Measurements from ENCODE around the gene FRMPD4. TPM values are rescaled to one million over a fixed set of nuclear protein-coding genes. Genes with fewer than 3 reads are reported as not detected.

The FRMPD4 gene
- total and polyA plus RNA-seq, 2 donors (not counting 3 experiments of a cell fraction or from before 2014, with no cell fraction given): not detected

DNA sequence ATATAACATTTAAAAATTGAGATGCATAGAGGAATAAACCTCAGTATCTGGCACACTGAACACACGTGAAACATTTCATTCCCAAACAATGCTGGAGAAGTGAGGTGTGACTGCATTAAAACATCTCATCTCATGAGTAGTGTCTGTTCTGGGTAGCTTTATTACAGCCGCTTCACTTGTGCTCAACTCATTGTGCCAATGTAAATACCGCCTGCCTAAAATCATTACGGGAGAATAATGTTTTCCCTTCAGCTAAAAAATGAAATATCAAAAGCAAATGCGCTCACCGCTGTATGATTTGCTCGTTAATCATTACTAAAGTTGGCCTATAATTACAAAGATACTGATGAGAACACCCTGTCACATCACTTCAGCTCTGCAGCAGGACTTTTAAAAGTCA, 542.8 kb downstream of the FRMPD4 start:
- no peaks in the 10 kb centered on the region for H3K36me3 ChIP-seq (ENCODE audit: control insufficient read depth in 2 of 2, extremely low read depth in 1 of 2, insufficient read depth in 2 of 2, low read length in 2 of 2)
- no TSS peak for BruUV-seq (replicated peaks)
- no peak overlapping the region for H2AFZ ChIP-seq (ENCODE audit: low read depth, low read length)
- no peaks in the 10 kb centered on the region for H3K27me3 ChIP-seq (ENCODE audit: control insufficient read depth in 2 of 2, insufficient read depth in 2 of 2, low read length in 2 of 2)
- H3K79me2 ChIP-seq (ENCODE audit: control insufficient read depth, insufficient read depth, low read length): no peaks in the 10 kb centered on the region
- H3K4me2 ChIP-seq (ENCODE audit: insufficient read depth, low read length): no peak overlapping the region
- no peak overlapping the region for H3K9ac ChIP-seq (replicated peaks; ENCODE audit: extremely low read depth, insufficient read depth, low read length)
- TF ChIP-seq EZH2 (IDR thresholded peaks at IDR 0.05; ENCODE audit: borderline replicate concordance, low read depth, low read length, severe bottlenecking) (no peak), JUN (IDR thresholded peaks at IDR 0.05; ENCODE audit: borderline replicate concordance, insufficient read depth, insufficient read length, low read depth) (no peak), POLR2A (IDR thresholded peaks at IDR 0.05; ENCODE audit: low read depth, low read length) (no peak), FOS (IDR thresholded peaks at IDR 0.05; ENCODE audit: borderline replicate concordance, insufficient read depth, low read length) (no peak), MYC (IDR thresholded peaks at IDR 0.05; ENCODE audit: low read depth, low read length) (no peak), POLR2AphosphoS5 (IDR thresholded peaks at IDR 0.05; ENCODE audit: insufficient read depth, low read depth, low read length) (no peak), GATA2 (IDR thresholded peaks at IDR 0.05; ENCODE audit: insufficient read depth, insufficient read length, low read depth, low read length) (no peak)
- TF ChIP-seq, protein P1, sequence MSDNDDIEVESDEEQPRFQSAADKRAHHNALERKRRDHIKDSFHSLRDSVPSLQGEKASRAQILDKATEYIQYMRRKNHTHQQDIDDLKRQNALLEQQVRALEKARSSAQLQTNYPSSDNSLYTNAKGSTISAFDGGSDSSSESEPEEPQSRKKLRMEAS (IDR thresholded peaks at IDR 0.05; ENCODE audit: insufficient read depth, insufficient read length): no peak
- TF ChIP-seq, protein P2, sequence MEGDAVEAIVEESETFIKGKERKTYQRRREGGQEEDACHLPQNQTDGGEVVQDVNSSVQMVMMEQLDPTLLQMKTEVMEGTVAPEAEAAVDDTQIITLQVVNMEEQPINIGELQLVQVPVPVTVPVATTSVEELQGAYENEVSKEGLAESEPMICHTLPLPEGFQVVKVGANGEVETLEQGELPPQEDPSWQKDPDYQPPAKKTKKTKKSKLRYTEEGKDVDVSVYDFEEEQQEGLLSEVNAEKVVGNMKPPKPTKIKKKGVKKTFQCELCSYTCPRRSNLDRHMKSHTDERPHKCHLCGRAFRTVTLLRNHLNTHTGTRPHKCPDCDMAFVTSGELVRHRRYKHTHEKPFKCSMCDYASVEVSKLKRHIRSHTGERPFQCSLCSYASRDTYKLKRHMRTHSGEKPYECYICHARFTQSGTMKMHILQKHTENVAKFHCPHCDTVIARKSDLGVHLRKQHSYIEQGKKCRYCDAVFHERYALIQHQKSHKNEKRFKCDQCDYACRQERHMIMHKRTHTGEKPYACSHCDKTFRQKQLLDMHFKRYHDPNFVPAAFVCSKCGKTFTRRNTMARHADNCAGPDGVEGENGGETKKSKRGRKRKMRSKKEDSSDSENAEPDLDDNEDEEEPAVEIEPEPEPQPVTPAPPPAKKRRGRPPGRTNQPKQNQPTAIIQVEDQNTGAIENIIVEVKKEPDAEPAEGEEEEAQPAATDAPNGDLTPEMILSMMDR (IDR thresholded peaks at IDR 0.05; ENCODE audit: extremely low read depth in 1 of 2, insufficient read depth in 1 of 2, low read depth in 1 of 2, low read length in 2 of 2): no peak
- ChIA-PET POLR2A (no interaction called here), CTCF (no interaction called here)
- DNase-seq (ENCODE audit: low read depth, low spot score) (no peak), FAIRE-seq (no peak)
- dilution Hi-C loops (cut with MboI; ENCODE audit: extremely low pct_ligation_motif_present, low sequenced_read_pairs): no loop called here
- H3K4me1 ChIP-seq (ENCODE audit: control insufficient read depth, extremely low read depth, insufficient read depth, low read length): no peaks in the 10 kb centered on the region
- intact Hi-C loops (cut with micrococcal nuclease): no loop called here
- H3K4me3 ChIP-seq (replicated peaks in 1 of 3; ENCODE audit: insufficient read depth in 1 of 3, low read depth in 1 of 3, low read length in 3 of 3): no peak overlapping the region
- no peak overlapping the region for H3K27ac ChIP-seq (ENCODE audit: insufficient read depth, low read depth, low read length)
- H3K9me3 ChIP-seq (replicated peaks; ENCODE audit: control insufficient read depth, insufficient read depth, low read length): no peaks in the 10 kb centered on the region
- no peaks in the 10 kb centered on the region for H4K20me1 ChIP-seq (replicated peaks; ENCODE audit: control insufficient read depth, extremely low read depth, insufficient read depth, low read length)
- no peaks in the 10 kb centered on the region for H3K9me1 ChIP-seq (replicated peaks; ENCODE audit: control insufficient read depth, extremely low read depth, insufficient read depth, low read length)
